ENCODE results near the gene SLC5A10.

- TF ChIP-seq CTCF (IDR thresholded peaks at IDR 0.05 in 8 of 11, conservative IDR thresholded peaks at IDR 0.05 in 3 of 11) (no peak), POLR2A (IDR thresholded peaks at IDR 0.05) (no peak), POLR2AphosphoS5 (IDR thresholded peaks at IDR 0.05) (no peak)
These were observed 36.7 kb downstream of the SLC5A10 start for GRCh38 chr17:18988546-18989173.
